HEK293 (cell line): ENCODE results near the gene KCNK4.

Experiments
- REST ChIP-seq: fragments of 450-650 bp; formaldehyde crosslinking; IDR thresholded peaks from 2 replicates; pipeline ENCODE4 v1.5.1; 2016; ENCODE audit warnings: missing biosample characterization, missing genetic modification characterization
- YY1 ChIP-seq: fragments of 450-650 bp; formaldehyde crosslinking; IDR thresholded peaks from 2 replicates; pipeline ENCODE4 v1.5.1; 2018; ENCODE audit warnings: missing biosample characterization, missing genetic modification characterization
- ZNF23 ChIP-seq: fragments of 450-650 bp; formaldehyde crosslinking; IDR thresholded peaks from 2 replicates; pipeline ENCODE4 v1.5.1; 2016; ENCODE audit warnings: missing biosample characterization, missing genetic modification characterization, borderline replicate concordance
- ZNF449 ChIP-seq: fragments of 450-650 bp; formaldehyde crosslinking; IDR thresholded peaks from 2 replicates; pipeline ENCODE4 v1.5.1; 2017; ENCODE audit warnings: missing biosample characterization, mild to moderate bottlenecking, missing genetic modification characterization, moderate library complexity
- TF ChIP-seq, protein P1 (sequence below): fragments of 450-650 bp; formaldehyde crosslinking; IDR thresholded peaks from 2 replicates; pipeline ENCODE4 v1.5.1; 2016; ENCODE audit warnings: missing biosample characterization, missing genetic modification characterization, borderline replicate concordance
- TF ChIP-seq, protein P2 (sequence below): fragments of 450-650 bp; formaldehyde crosslinking; IDR thresholded peaks from 2 replicates; pipeline ENCODE4 v1.5.1; 2016; ENCODE audit warnings: missing biosample characterization, missing genetic modification characterization

DNA sequence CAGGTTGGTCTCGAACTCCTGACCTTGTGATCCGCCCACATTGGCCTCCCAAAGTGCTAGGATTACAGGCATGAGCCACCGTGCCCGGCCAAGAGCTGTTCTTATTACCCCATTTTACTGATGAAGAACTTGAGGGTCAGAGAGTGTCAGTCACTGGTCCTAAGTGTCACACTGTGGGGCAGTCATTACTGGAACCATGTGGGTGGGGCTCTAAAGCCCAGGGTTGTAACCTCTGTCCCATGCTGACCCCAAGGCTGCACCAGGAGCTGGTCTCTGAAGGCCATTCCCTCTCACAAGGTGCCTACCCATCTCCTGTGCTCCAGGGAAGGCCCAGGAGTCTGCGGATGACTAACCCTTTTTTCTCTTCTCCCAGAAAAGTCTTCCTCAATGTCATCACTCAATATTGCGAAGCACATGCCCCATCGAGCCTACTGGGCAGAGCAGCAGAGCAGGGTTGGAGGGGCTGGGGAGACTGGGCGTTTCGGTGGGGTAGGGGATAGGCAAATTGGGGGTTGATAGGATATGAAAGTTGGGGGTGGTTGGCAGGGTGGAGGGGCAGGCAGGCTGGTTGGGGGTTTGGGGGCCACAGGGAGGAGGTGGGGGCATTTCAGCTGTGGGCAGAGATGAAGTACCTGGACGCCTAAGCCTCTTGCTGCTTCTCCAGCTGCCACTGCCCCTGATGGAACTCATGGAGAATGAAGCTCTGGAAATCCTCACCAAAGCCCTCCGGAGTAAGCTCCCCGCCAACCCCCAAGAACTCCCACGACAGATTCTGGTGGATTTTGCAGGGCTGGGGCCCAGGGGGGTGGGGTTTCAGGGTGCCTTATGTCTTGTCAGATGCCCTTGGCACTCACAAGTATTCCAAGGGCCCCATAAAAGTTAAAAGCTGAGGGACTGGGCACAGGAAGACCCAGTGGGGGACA is 12.3 kb downstream of the KCNK4 start:
- no peak for TF ChIP-seq REST (tag by site-specific recombination)
- no peak for TF ChIP-seq ZNF23
- no peak for TF ChIP-seq ZNF449 (tag by site-specific recombination)
- TF ChIP-seq, protein P1, sequence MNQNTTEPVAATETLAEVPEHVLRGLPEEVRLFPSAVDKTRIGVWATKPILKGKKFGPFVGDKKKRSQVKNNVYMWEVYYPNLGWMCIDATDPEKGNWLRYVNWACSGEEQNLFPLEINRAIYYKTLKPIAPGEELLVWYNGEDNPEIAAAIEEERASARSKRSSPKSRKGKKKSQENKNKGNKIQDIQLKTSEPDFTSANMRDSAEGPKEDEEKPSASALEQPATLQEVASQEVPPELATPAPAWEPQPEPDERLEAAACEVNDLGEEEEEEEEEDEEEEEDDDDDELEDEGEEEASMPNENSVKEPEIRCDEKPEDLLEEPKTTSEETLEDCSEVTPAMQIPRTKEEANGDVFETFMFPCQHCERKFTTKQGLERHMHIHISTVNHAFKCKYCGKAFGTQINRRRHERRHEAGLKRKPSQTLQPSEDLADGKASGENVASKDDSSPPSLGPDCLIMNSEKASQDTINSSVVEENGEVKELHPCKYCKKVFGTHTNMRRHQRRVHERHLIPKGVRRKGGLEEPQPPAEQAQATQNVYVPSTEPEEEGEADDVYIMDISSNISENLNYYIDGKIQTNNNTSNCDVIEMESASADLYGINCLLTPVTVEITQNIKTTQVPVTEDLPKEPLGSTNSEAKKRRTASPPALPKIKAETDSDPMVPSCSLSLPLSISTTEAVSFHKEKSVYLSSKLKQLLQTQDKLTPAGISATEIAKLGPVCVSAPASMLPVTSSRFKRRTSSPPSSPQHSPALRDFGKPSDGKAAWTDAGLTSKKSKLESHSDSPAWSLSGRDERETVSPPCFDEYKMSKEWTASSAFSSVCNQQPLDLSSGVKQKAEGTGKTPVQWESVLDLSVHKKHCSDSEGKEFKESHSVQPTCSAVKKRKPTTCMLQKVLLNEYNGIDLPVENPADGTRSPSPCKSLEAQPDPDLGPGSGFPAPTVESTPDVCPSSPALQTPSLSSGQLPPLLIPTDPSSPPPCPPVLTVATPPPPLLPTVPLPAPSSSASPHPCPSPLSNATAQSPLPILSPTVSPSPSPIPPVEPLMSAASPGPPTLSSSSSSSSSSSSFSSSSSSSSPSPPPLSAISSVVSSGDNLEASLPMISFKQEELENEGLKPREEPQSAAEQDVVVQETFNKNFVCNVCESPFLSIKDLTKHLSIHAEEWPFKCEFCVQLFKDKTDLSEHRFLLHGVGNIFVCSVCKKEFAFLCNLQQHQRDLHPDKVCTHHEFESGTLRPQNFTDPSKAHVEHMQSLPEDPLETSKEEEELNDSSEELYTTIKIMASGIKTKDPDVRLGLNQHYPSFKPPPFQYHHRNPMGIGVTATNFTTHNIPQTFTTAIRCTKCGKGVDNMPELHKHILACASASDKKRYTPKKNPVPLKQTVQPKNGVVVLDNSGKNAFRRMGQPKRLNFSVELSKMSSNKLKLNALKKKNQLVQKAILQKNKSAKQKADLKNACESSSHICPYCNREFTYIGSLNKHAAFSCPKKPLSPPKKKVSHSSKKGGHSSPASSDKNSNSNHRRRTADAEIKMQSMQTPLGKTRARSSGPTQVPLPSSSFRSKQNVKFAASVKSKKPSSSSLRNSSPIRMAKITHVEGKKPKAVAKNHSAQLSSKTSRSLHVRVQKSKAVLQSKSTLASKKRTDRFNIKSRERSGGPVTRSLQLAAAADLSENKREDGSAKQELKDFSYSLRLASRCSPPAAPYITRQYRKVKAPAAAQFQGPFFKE (tag by site-specific recombination) = no peak
- TF ChIP-seq, protein P2, sequence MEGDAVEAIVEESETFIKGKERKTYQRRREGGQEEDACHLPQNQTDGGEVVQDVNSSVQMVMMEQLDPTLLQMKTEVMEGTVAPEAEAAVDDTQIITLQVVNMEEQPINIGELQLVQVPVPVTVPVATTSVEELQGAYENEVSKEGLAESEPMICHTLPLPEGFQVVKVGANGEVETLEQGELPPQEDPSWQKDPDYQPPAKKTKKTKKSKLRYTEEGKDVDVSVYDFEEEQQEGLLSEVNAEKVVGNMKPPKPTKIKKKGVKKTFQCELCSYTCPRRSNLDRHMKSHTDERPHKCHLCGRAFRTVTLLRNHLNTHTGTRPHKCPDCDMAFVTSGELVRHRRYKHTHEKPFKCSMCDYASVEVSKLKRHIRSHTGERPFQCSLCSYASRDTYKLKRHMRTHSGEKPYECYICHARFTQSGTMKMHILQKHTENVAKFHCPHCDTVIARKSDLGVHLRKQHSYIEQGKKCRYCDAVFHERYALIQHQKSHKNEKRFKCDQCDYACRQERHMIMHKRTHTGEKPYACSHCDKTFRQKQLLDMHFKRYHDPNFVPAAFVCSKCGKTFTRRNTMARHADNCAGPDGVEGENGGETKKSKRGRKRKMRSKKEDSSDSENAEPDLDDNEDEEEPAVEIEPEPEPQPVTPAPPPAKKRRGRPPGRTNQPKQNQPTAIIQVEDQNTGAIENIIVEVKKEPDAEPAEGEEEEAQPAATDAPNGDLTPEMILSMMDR (tag by site-specific recombination) = no peak
- TF ChIP-seq YY1 (tag by site-specific recombination) = no peak
